Tibial nerve (tissue), 4 donors: ENCODE results near the gene SUGP2.

ENCODE experiments used
- CTCF ChIP-seq, 5 experiments: fragments of 200-600 bp in 3 of 5; fragments of 450-650 bp in 2 of 5; sonication (generic) in 3 of 5; IDR thresholded peaks; one replicate each; pipeline ENCODE4 v1.5.1; 2016 to 2019; ENCODE audit warnings: antibody characterized with exemption in 5 of 5, mild to moderate bottlenecking in 3 of 5, moderate library complexity in 2 of 5
- EP300 ChIP-seq, 2 donors: sonication (generic); formaldehyde crosslinking; IDR thresholded peaks; one replicate each; pipeline ENCODE4 v1.6.1; 2017; ENCODE audit warnings: antibody characterized with exemption in 2 of 2, mild to moderate bottlenecking in 1 of 2
- POLR2A ChIP-seq, 2 donors: fragments of 450-650 bp; IDR thresholded peaks; one replicate each; pipeline ENCODE4 v1.6.1; 2017; ENCODE audit warnings: antibody characterized with exemption in 2 of 2, mild to moderate bottlenecking in 2 of 2, moderate library complexity in 2 of 2

- no peak for TF ChIP-seq CTCF (IDR thresholded peaks at IDR 0.05)
- TF ChIP-seq POLR2A (IDR thresholded peaks at IDR 0.05): no peak
- no peak for TF ChIP-seq EP300 (IDR thresholded peaks at IDR 0.05)
Measured at GRCh38 chr19:19062454-19063182, 29.3 kb upstream of the SUGP2 start.
